Kidney epithelial cell (primary cell): Measurements from ENCODE around the gene DLG5. TPM values are rescaled to one million over a fixed set of nuclear protein-coding genes. Genes with fewer than 3 reads are reported as not detected.

Source experiments
- DNase-seq: peaks from one replicate; pipeline ENCODE4 v3.0.0-alpha.2; 2010; ENCODE audit warnings: low read depth
- H3K27me3 ChIP-seq: 2 replicates; pipeline ENCODE4 v1.6.0; 2011; ENCODE audit warnings: low read length; ENCODE audit not compliant: control insufficient read depth, insufficient read depth
- H3K36me3 ChIP-seq: 2 replicates; pipeline ENCODE4 v1.5.1; 2011; ENCODE audit warnings: low read length; ENCODE audit not compliant: control insufficient read depth, insufficient read depth
- H3K4me3 ChIP-seq: 2 replicates; pipeline ENCODE4 v1.5.1; 2011; ENCODE audit warnings: low read depth, mild to moderate bottlenecking, control low read depth, low read length
- total RNA-seq: library from RNA; depleted of rRNA; stranded (reverse); fragments of >200 nt; gene quantifications from 2 replicates; pipeline ENCODE4 v1.2.3, GENCODE V29; 2015
- TF ChIP-seq, protein P1 (sequence below): IDR thresholded peaks from 2 replicates; pipeline ENCODE4 v1.5.1; 2011; ENCODE audit warnings: mild to moderate bottlenecking, moderate library complexity, low read length, control low read depth, inconsistent platforms; ENCODE audit not compliant: insufficient read depth, poor library complexity, severe bottlenecking

The DLG5 gene
- total RNA-seq, 1 donor from 2014 or later: 35.9 TPM

DNA sequence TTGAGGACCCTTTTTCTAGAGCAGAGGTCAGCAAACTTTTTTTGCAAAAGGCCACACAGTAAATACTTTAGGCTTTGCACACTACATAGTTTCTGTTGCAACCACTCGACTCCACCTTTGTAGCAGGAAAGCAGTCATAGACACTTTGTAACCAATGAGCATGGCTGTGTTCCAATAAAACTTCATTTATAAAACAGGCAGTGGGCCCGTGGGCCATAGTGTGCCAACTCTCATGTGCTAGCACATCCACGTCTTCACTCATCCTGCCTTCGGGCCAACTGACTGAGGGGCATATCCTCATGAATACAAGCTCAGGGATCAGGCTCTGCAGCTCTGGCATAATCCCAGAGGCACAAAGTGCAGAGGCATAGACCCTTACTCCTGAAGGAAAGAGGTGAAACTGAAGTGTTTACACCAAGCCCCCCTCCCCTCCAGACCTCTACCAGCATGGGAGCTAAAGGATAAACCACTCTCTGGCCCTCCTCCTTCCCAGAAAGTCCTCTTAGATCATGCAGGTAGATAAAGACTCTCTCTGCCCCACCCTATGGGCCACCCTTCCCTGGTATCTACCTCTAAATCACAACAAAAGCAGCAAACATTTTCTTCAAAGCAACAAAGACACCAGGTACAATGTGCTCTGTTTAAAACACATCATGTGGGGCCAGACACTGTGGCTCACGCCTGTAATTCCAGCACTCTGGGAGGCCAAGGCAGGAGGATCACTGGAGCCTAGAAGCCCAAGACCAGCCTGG lies 71.0 kb downstream of the DLG5 start:
- H3K4me3 ChIP-seq: no peak overlapping the region
- no peaks in the 10 kb centered on the region for H3K27me3 ChIP-seq
- DNase-seq: no peak
- TF ChIP-seq, protein P1, sequence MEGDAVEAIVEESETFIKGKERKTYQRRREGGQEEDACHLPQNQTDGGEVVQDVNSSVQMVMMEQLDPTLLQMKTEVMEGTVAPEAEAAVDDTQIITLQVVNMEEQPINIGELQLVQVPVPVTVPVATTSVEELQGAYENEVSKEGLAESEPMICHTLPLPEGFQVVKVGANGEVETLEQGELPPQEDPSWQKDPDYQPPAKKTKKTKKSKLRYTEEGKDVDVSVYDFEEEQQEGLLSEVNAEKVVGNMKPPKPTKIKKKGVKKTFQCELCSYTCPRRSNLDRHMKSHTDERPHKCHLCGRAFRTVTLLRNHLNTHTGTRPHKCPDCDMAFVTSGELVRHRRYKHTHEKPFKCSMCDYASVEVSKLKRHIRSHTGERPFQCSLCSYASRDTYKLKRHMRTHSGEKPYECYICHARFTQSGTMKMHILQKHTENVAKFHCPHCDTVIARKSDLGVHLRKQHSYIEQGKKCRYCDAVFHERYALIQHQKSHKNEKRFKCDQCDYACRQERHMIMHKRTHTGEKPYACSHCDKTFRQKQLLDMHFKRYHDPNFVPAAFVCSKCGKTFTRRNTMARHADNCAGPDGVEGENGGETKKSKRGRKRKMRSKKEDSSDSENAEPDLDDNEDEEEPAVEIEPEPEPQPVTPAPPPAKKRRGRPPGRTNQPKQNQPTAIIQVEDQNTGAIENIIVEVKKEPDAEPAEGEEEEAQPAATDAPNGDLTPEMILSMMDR: no peak
- no peaks in the 10 kb centered on the region for H3K36me3 ChIP-seq

DNA sequence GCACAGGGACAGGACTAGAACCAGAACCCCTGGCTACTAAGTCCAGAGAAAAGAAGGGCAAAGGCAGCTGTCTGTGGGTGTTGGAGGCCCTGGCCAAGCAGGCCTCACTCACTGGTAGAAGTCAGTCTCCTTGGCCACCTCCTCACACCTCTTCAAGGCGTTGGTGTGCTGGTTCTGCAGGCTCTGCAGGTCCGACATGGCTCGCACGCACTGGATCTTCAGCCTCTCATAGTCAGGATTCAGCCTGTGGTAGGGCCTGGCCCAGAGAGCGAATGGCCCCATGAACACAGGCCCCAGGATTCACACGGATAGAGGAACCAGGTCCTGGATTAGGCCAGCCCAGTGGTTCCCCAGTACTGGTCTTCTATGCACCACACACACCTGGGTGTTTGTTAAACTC lies 72.4 kb downstream of the DLG5 start:
- TF ChIP-seq, protein P1: no peak
- H3K27me3 ChIP-seq: no peaks in the 10 kb centered on the region
- H3K4me3 ChIP-seq: no peak overlapping the region
- no peak for DNase-seq
- no peaks in the 10 kb centered on the region for H3K36me3 ChIP-seq

DNA sequence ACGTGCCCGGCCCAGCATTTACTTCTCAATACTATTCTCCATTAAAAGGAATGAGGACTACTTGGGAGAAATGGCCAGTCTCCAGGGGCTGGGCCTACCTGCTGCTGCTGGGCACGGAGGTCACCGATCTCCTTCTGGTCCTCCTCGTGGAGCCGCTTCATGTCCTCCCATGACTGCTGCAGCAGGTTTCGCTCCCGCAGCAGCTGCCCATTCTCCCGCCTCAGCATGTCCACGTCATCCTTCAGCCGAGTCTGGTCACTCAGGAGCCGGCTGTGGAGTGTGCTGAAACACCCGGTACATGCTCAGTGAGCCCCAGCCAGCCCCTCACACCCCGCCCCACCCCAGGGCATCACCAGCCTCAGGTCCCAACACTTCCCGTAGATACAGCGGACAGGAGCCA lies 73.3 kb downstream of the DLG5 start:
- TF ChIP-seq, protein P1: no peak
- no peaks in the 10 kb centered on the region for H3K36me3 ChIP-seq

DNA sequence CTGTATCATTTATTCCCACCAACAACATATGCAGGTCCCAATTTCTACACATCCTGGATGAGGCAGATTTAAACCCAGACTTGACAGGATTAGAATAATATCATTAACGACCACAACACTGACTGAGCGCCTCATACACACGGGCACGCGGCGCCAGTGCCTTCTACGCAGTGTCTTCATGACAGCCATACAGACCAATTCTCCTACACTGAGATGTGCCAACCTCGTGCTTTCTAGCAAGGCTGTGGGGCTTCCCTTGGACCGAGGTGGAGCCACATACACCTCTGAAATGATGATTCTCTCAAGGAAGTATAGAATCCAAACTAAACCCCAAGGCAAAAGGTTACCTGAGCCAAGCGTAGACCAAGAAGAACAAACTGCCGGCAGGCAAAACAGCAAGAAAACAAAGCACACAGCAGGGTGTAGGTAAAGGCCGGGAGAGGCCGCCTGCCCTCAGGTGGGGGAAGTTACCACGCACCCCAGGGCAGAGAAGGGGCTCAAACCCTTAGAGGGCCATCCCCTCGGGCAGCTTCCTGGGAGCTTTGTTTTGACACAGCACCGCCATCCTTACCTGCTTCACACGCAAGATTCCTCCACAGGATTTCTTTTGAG lies 75.8 kb downstream of the DLG5 start:
- Histone ChIP-seq H3K36me3 (no peaks in the 10 kb centered on the region), H3K4me3 (no peak overlapping the region), H3K27me3 (no peaks in the 10 kb centered on the region)
- no peak for DNase-seq
- TF ChIP-seq, protein P1: no peak

More for the DNA sequence above, 73.3 kb downstream of the DLG5 start:
- H3K27me3 ChIP-seq: no peaks in the 10 kb centered on the region
- no peak for DNase-seq
- no peak overlapping the region for H3K4me3 ChIP-seq

DNA sequence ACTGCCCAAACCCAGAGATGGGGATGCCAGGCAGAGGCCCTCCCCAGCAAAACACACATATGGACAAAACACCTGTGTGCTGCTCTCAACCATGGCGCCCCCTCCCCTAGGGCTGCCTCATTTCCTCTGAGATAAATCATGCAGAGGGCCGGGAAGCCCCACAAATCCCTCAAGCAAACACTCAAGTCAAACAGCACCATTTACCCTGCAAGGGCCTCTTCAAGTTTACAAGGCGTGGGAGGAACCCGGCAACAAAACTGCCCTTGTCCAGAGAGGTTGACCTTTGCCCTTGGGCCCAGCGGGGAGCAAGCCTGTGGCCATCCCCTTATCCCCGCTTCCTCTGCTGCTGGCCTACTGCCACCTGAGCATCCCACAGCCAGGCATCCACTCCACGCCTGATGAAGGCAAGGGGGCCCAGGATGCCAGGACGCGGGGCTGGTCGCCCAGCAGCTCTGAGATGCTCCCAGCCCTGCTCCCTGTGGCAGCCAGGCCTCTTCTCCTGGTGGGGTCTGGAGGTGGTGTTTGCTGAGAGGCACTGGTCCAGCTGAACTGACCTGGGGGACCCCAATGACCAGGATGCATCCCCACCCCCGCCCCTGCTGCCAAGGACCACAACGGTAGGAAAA lies 77.4 kb downstream of the DLG5 start:
- no peaks in the 10 kb centered on the region for H3K36me3 ChIP-seq
- no peak for DNase-seq
- no peak overlapping the region for H3K4me3 ChIP-seq
- no peaks in the 10 kb centered on the region for H3K27me3 ChIP-seq
- TF ChIP-seq, protein P1: no peak
